ENCODE measurements around the gene ROR2. TPM values are rescaled to one million over a fixed set of nuclear protein-coding genes. Genes with fewer than 3 reads are reported as not detected.

The ROR2 gene
- total and polyA plus RNA-seq, 2 of the 8 experiments (the other 6 are each of a cell fraction or from before 2014, with no cell fraction given): 2.7 to 4.3 TPM

DNA sequence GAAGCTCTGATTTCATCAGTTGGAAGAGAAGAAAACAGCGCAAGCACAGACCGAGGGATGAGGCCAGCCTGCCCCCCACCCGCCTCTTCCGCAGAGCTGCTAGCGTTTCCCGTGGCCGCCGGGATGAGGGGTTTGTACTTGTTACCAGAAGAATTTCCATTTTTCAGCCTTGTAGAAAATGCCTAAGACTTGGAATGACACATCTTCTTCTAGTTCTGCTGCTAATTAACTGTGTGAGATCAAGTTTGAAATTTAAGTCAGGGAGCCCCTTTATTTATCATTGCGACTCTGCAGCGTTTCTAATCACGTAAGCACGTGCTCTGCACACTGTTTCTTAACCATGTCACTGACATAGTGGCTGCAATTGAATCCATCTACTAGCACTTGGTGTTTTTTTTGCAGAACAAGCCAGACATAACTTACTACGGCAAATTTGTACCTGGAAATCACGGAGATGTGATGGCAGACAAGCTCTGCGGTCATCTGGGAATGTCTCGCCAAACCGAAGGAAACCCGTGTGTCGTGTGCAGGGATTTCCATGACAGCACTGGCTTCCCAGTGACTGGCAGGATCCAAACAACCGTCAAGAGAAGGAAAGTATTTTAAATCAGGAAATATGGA, 41.8 kb upstream of the ROR2 start:
- ChIA-PET POLR2A (ENCODE audit: partially characterized antibody) (no interaction called here), CTCF (ENCODE audit: partially characterized antibody) (interaction anchor here (0.7 to 2.4 kb wide), 6 partner anchors 11 to 265 kb away, joined by 4 to 8 read pairs (median 4); partner anchors contain the start of gene ROR2)
- Histone ChIP-seq H4K5ac (ENCODE audit: insufficient read length, low read depth, low read length) (no peak overlapping the region), H3K9me3 (ENCODE audit: insufficient read depth in 2 of 2, low read depth in 1 of 2, low read length in 1 of 2) (no peaks in the 10 kb centered on the region), H2AFZ (ENCODE audit: low read length) (no peak overlapping the region), H3K4ac (replicated peaks; ENCODE audit: insufficient read length, low read depth, low read length) (no peak overlapping the region), H2BK15ac (ENCODE audit: low read length) (no peak overlapping the region), H3K27ac (ENCODE audit: low read depth, low read length) (no peak overlapping the region), H4K91ac (replicated peaks; ENCODE audit: insufficient read length, low read length) (no peak overlapping the region), H3K23me2 (ENCODE audit: low read depth, low read length) (no peaks in the 10 kb centered on the region), H2BK12ac (ENCODE audit: low read depth, low read length) (no peak overlapping the region), H4K20me1 (replicated peaks in 1 of 2; ENCODE audit: control insufficient read depth in 1 of 2, insufficient read depth in 2 of 2, low read length in 2 of 2) (no peaks in the 10 kb centered on the region), H3K79me2 (ENCODE audit: control insufficient read depth in 1 of 2, insufficient read depth in 2 of 2, low read length in 2 of 2) (no peaks in the 10 kb centered on the region), H3K56ac (replicated peaks; ENCODE audit: insufficient read length, low read depth, low read length) (no peak overlapping the region), H3K4me2 (ENCODE audit: insufficient read depth in 1 of 2, low read depth in 2 of 2, low read length in 2 of 2) (no peak overlapping the region), H2AK5ac (ENCODE audit: low read depth, low read length) (no peak overlapping the region), H3K18ac (ENCODE audit: extremely low read depth, low read length) (no peak overlapping the region), H3K23ac (ENCODE audit: insufficient read length) (no peak overlapping the region), H3K79me1 (ENCODE audit: low read depth, low read length) (no peaks in the 10 kb centered on the region), H2BK5ac (ENCODE audit: low read depth, low read length) (no peak overlapping the region), H3K27me3 (replicated peaks in 1 of 4; ENCODE audit: control insufficient read depth in 3 of 4, extremely low read depth in 1 of 4, insufficient read depth in 3 of 4, low read length in 3 of 4) (no peaks in the 10 kb centered on the region), H4K8ac (ENCODE audit: extremely low read depth, insufficient read depth, low read length) (no peak overlapping the region), H2BK120ac (replicated peaks; ENCODE audit: low read depth, low read length) (no peak overlapping the region), H3K14ac (ENCODE audit: insufficient read length) (no peak overlapping the region), H3K36me3 (ENCODE audit: control insufficient read depth in 2 of 4, insufficient read depth in 4 of 4, low read length in 3 of 4) (no peaks in the 10 kb centered on the region), H3K9ac (replicated peaks in 1 of 4; ENCODE audit: extremely low read depth in 1 of 4, low read depth in 3 of 4, low read length in 3 of 4) (no peak overlapping the region), H2BK20ac (ENCODE audit: low read length) (no peak overlapping the region), H3K4me1 (replicated peaks in 1 of 4; ENCODE audit: control insufficient read depth in 3 of 4, insufficient read depth in 4 of 4, low read length in 3 of 4) (no peaks in the 10 kb centered on the region), H3K4me3 (ENCODE audit: extremely low read depth in 1 of 4, insufficient read depth in 2 of 4, low read depth in 3 of 4, low read length in 4 of 4) (no peak overlapping the region)
- 96% methylated on average over 20 of the region's 20 CpGs; no CpG with 5 or more reads in 1 of the 2 experiments for WGBS, 2 experiments (ENCODE audit: extremely low coverage in 1 of 2, insufficient coverage in 1 of 2, insufficient read length in 1 of 2, insufficient replicate concordance in 2 of 2, low coverage in 1 of 2, low lambda C conversion rate in 2 of 2, missing lambda C conversion rate in 1 of 2)
- FAIRE-seq (no peak), DNase-seq (ENCODE audit: low read depth in 1 of 2, low spot score in 2 of 2) (peak in 1 of 2 experiments; percentile 27)
- TF ChIP-seq TAF1 (IDR thresholded peaks at IDR 0.05; ENCODE audit: low read depth, low read length): no peak
- TF ChIP-seq TEAD4 (IDR thresholded peaks at IDR 0.05; ENCODE audit: low read depth, low read length): no peak
- TF ChIP-seq TBP (IDR thresholded peaks at IDR 0.05; ENCODE audit: low read depth, low read length): no peak
- TF ChIP-seq BRCA1 (IDR thresholded peaks at IDR 0.05; ENCODE audit: low read depth, low read length): no peak
- no peak for TF ChIP-seq BCL11A (IDR thresholded peaks at IDR 0.05; ENCODE audit: low read depth in 2 of 2, low read length in 2 of 2)
- no peak for TF ChIP-seq SP2 (IDR thresholded peaks at IDR 0.05; ENCODE audit: low read length)
- TF ChIP-seq GTF2F1 (IDR thresholded peaks at IDR 0.05; ENCODE audit: borderline replicate concordance, low read depth, low read length): no peak
- TF ChIP-seq MAX (IDR thresholded peaks at IDR 0.05): no peak
- no peak for TF ChIP-seq RFX5 (IDR thresholded peaks at IDR 0.05; ENCODE audit: borderline replicate concordance, low read depth, low read length)
- no peak for TF ChIP-seq CHD1 (IDR thresholded peaks at IDR 0.05; ENCODE audit: low read depth, low read length)
- TF ChIP-seq POU5F1 (IDR thresholded peaks at IDR 0.05; ENCODE audit: low read depth, low read length): no peak
- no peak for TF ChIP-seq KDM5A (IDR thresholded peaks at IDR 0.05; ENCODE audit: low read length)
- TF ChIP-seq SP1 (IDR thresholded peaks at IDR 0.05; ENCODE audit: low read depth, low read length): no peak
- no peak for TF ChIP-seq RAD21 (IDR thresholded peaks at IDR 0.05 in 1 of 2, conservative IDR thresholded peaks at IDR 0.05 in 1 of 2; ENCODE audit: low read depth in 2 of 2, low read length in 2 of 2)
- TF ChIP-seq ZNF274 (IDR thresholded peaks at IDR 0.05; ENCODE audit: borderline replicate concordance, extremely low read depth, low read length): no peak

Measured in H1 (cell line).